ENCODE results near the gene PHRF1.

- TF ChIP-seq CTCF (IDR thresholded peaks at IDR 0.05; ENCODE audit: poor library complexity, severe bottlenecking) (no peak), EZH2 (IDR thresholded peaks at IDR 0.05; ENCODE audit: borderline replicate concordance, insufficient read depth, low read length, poor library complexity, severe bottlenecking) (no peak), EP300 (conservative IDR thresholded peaks at IDR 0.05; ENCODE audit: poor library complexity, severe bottlenecking) (no peak), SMC3 (conservative IDR thresholded peaks at IDR 0.05; ENCODE audit: poor library complexity) (no peak), POLR2AphosphoS5 (IDR thresholded peaks at IDR 0.05) (no peak)
Measured at GRCh38 chr11:620201-620600, 43.9 kb downstream of the PHRF1 start.
